GM18499 (cell line): Measurements from ENCODE around the gene ANKS1B.

Source experiments
- ATAC-seq: cut with Tn5 transposase; IDR thresholded peaks from one replicate; pipeline ENCODE4 v1.9.1; 2021; ENCODE audit warnings: moderate number of reproducible peaks; ENCODE audit not compliant: insufficient read depth, unreplicated experiment

The ANKS1B gene

GRCh38 chr12:98736352-98737321 lies 1248.1 kb downstream of the ANKS1B start:
- ATAC-seq = no peak

- no peak for ATAC-seq
Observed at GRCh38 chr12:98735821-98736220, 1248.9 kb downstream of the ANKS1B start.

- ATAC-seq = no peak
Observed at GRCh38 chr12:98733667-98734350, 1250.9 kb downstream of the ANKS1B start.

- ATAC-seq = no peak
Observed at GRCh38 chr12:98730412-98730811, 1254.3 kb downstream of the ANKS1B start.

GRCh38 chr12:98727196-98727595 lies 1257.5 kb downstream of the ANKS1B start:
- no peak for ATAC-seq

GRCh38 chr12:98725476-98726247 lies 1259.1 kb downstream of the ANKS1B start:
- ATAC-seq = peak; percentile 71

GRCh38 chr12:98724384-98725155 lies 1260.2 kb downstream of the ANKS1B start:
- ATAC-seq = no peak

- no peak for ATAC-seq
Observed at GRCh38 chr12:98721204-98721702, 1263.5 kb downstream of the ANKS1B start.

- no peak for ATAC-seq
Observed at GRCh38 chr12:98719515-98720504, 1264.9 kb downstream of the ANKS1B start.

GRCh38 chr12:98714426-98714825 lies 1270.3 kb downstream of the ANKS1B start:
- ATAC-seq = no peak

GRCh38 chr12:98709022-98709421 lies 1275.7 kb downstream of the ANKS1B start:
- no peak for ATAC-seq

GRCh38 chr12:98701166-98701565 lies 1283.6 kb downstream of the ANKS1B start:
- ATAC-seq = no peak

- ATAC-seq = no peak
Observed at GRCh38 chr12:98699586-98699985, 1285.2 kb downstream of the ANKS1B start.

- peak; percentile 71 for ATAC-seq
Observed at GRCh38 chr12:98698603-98699463, 1285.9 kb downstream of the ANKS1B start.

GRCh38 chr12:98697209-98697608 lies 1287.5 kb downstream of the ANKS1B start:
- ATAC-seq = no peak

GRCh38 chr12:98696036-98696646 lies 1288.6 kb downstream of the ANKS1B start:
- no peak for ATAC-seq

- ATAC-seq = no peak
Observed at GRCh38 chr12:98691351-98691750, 1293.4 kb downstream of the ANKS1B start.
